NCI-H2029 treated with DMSO at 0.1 percent for 48 hours (cell line): ENCODE data around the gene TIPARP.
A peak's percentile ranks its signal among the peaks of the same experiment; 100 is the strongest.
"Not testable (repeated sequence)": the region's sequence is repeated elsewhere in the genome, so short reads cannot be mapped to it uniquely, and the experiment has no call there.

Experiments
- DNase-seq: peaks from one replicate; lab custom pipeline; 2025; lab: John Stamatoyannopoulos, UW

The TIPARP gene

DNA sequence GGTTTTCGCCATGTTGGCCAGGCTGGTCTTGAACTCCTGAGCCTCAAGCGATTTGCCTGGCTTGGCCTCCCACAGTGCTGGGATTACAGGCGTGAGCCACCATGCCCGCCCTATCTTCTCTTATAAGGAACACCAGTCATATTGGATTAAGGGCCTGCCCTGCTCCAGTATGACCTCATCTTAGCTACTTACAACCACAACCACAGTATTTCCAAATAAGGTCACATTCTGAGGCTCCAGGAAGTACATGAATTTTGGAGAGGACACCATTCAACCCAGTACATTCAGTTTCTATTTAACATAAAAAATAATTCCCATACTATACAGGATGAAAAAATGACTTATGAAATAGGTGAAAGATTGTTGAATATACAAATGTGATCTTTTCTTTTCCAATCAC is 37.6 kb downstream of the TIPARP start:
- DNase-seq, result not testable (repeated sequence)

DNA sequence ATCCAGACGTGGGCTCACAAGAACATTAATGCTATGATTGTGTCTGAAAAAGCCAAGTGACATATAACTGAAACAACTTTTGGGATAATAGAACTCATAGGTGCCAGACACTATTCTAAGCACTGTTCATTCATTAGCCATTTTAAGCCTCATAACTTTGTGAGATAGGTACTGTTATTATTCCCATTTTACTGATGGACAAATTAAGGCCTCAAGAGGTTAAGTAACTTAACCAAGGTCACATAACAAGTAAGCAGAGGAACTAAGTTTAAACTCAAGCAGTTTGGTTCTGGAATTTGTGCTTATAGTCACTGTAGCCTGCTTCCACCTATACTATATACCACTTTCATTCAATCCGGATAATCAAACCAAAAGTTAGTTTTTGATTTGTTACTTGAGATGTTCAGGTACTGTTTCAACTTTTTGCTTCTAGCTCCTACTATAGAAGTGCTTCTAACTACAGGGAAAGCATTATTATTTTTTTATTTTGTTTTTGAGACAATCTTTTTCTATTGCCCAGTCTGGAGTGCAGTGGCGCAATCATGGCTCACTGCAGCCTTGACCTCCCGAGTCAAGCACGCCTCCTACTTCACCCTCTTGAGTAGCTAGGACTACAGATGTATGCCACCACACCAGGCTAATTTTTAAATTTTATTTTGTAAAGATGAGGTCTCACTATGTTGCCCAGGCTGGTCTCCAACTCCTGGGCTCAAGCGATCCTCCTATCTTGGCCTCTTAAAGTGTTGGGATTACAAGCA is 41.9 kb downstream of the TIPARP start:
- no peak for DNase-seq

DNA sequence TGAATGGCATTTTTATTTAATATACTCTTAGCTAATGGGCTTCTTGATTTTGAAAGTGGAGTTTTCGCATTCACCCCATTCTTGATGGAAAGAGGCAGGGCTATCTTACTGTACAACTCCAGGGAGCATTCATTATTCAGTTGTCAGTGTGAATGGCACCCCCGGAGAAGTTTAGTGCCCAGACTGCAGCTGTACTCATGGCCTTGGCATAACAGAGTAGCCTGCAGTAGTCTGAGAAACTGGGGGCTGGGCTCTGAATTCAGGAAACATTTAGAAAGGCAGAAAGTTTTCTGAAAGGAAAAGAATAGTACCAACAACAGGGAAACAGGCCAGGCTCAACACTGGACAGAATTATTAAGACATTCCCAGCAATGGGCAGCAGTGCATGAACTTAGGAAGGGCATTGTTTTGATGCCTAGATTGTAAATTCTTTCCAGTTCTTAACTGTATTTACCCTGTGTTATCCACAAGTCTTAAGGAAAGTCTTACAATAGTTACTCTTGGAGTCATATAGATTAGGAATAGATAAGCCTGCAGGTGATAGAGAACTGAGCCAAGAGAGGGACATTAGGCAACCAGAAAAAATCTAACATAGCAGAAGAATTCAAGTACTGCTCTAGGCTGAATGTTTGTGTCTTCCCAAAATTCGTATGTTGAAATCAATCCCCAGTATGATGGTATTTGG is 44.4 kb downstream of the TIPARP start:
- no peak for DNase-seq

DNA sequence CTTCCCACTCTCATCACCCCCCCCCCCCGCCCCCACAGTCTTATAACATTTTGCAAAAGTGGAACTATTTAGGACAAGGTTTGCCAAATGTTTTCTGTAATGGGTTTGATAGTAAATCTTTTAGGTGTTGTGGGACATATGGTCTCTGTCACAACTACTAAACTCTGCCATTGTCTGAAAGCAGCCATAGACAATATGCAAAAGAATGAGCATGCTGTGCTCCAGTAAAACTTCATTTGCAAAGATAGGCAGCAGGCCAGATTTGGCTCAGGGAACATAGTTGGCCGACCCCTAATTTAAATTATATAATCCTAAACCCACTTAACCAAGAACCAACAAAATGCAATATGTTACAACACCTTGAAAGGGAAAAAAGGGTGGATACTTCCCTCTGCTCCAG is 46.4 kb downstream of the TIPARP start:
- no peak for DNase-seq

DNA sequence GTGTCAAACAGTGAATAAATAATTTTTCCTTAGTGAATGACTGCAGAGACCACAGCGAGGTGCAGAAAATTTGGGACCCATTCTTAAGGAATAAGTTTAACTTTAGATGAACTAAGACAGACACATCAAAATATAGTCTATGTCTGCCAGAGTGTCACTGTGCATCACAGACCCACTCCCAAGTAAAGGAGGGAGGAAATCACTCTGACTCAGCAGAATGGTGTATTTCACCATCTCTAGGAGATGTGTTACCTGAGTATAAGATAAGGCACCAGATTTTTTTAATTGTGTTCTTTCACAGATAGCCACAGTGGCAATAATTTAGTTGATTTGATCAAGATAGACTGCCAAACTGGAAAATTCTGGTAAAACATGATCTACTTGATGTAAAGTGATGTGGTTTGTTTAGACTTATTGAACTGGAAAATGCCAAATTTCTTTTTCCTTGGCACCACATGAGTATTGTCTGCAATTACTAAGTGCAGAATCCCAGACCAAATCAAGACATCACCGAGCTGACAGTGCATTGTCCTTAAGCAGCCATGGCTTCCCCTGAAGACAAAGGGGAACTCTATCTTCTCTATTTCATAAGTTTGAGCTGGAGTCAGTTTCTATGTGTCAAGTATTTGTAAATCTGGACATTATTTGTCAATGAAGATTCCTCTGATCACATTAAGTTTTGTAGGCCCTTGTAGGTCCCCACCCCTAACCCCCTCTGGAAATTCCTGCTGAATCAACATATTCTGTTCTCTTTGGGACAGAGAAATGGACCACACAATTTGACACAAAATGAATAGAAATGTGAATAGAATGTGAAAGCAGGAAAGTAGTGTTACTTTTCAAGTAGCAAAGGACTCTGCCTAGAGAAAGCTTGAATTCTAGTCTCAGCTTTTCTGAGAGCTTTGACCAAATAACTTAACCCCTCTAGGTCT is 47.6 kb downstream of the TIPARP start:
- no peak for DNase-seq

DNA sequence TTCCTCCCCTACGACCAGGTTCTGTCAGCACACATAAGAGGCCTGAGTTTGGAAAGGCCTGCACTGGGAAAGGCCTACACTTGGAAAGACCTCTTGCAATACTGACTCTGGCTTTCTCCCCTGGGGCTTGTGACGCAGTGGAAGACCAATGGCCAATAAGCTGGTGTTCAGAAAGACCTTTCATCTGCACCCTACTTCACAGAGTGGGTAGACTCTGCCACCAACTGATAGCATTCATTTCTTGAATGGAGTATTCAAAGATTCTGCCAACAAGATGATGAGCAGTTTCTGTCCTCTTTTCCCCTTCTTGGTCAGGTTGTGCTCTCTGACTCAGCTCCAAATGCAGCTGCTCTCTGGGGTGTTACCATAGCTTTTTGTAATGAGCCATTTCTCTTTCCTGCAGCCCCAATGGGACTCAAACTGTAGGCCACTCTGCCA is 48.8 kb downstream of the TIPARP start:
- no peak for DNase-seq

DNA sequence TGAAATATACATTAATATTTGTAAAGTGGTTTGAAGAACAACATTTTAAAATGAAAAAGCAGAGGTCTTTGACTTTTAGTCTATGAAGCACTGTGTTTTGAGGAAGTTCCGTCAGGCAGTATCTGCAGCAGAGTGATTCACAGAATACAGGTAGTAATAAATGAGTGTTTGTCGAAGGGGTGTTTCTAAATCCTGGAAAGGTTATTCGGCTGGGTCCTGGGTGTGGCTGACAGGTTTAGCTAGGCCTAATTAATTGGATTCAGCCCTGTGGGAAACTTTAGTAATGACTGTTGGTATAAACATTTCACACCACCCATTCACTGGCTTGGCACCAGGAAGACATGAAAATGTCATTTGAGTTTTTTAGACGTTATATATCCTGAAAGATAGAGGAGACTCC is 51.3 kb downstream of the TIPARP start:
- DNase-seq, result no peak

DNA sequence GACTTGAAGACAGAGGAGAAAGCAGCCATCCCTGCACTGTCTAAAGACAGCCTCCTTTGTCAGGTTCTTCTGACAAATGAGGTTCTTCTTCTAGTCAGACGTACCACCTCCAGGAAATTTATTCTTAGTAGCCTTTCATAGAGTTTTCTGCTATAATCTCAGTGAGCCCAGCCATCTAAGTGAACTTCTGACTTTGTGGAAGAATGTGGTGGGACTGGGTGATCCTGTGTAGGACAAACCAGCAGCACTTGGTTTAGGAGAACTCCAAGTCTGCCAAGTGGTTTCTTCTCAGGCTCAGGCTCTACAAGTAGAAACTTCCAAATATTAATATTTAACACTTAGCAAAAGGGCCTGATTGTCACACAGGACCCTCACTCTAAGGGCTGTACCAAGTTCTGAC is 52.1 kb downstream of the TIPARP start:
- DNase-seq, result no peak

DNA sequence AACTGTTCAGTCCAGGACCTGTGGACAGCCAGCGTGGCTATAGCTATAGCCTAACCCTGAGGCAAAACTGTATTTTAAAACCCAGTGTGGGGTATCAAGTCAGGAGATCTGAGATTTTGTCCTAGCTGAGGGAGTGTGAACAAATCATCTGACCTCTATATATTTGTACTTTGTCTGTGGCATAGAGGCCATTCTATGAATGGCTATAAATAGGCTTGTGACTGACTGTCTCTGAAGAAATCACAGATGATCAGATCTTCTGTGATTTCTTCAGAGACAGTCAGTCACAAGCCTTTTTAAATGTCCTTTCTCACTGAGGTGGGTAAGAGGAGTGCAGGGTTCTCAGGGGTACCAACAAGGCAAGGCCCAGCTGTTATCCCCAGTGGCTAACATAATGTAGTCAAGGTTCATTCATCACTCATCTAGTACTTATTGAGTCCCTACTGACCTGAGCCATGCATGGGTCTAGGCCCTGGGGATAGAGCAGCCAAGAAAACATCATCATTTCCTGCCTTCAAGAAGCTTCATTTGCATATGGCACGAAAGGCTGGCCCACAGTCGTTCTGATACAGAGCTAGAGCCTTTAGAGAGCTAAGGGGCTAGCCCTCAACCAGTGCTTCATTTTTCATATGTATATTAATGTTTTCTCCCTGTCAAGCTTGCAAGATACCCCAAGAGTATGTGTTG is 53.3 kb downstream of the TIPARP start:
- peak; percentile 9 for DNase-seq

DNA sequence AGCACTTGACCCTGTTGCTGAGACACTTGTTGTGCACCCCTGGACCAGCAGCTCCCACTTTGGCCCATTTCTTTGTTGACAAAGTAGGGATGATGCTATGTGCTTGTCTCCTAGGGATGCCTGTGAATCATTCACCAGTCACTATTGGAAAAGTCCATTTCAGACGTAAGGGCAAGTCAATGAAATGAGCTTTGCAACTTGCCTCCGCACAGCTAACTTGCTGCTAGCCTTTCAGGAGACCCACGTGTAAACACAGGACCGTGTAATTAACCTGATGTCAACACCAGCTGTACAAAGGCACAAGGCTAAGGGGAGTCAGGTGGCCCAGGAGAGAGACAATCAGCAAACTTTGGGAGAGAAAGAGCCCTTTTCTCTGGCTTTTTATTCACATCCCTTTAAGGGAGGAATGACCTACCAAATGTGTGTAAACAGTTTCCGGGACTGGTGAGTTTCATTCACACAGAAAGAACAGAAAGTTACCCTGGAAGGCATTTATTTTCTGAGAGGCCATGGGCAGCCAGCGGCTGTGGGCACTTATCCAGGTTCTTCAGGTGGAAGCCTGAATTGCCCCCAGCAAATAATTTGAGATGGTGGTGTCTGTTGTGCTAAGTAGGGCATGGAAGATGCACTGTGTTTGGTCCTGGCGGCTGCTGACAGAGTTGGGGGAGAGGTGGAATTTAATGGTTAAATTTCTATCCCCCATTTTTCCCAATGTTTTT is 54.0 kb downstream of the TIPARP start:
- DNase-seq, result peak; percentile 45

DNA sequence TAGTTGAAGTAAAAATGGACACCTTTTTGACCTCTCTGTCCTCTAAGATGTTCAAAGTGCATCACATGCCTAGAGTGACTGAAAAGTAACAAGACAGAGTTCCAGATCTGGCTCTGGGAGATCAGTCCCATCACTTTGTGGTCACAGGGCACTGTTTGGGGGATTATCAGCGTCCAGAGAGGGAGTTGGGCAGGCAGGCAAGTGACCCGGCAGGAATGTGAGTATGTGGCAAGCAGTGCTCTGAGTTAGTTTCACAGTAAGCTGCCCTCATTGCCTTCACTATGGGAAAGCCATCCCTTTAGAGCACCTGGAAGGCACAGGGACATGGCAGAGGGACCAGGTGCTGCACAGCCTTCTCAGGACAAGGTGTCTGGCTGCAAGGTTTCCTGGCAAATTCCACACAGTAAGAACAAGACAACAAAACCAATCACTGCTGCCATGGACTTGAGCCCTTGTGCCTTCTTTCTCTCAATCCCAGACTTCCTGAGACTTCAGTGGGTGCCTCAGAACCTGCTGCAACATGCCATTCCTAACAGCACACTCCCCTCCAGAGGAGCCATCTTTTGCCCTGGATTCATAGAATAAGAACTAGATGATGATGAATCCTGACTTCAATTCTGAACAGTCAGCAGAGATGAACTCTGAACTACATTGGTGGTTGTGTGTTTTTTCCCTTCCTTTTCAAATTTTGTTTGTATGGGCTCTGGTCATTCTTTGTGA is 55.2 kb downstream of the TIPARP start:
- no peak for DNase-seq

DNA sequence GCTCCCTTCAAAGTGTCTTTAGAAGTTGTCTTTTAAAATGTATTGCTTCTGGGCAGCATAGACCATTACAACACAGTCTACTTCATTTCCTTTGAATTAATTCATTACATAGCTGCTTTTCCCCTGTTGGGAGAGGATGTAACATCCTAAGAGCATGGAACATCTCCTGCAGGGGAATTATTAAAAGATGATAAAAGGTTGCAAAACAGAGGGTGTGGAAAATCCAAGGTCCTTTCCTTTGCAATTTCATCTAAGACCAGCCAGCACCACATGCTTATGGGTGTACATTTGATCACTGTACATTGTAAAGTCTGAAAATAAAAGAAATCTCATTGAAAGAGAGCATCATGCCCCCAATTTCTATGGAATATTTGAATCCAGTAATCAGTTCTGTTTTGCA is 57.4 kb downstream of the TIPARP start:
- no peak for DNase-seq

DNA sequence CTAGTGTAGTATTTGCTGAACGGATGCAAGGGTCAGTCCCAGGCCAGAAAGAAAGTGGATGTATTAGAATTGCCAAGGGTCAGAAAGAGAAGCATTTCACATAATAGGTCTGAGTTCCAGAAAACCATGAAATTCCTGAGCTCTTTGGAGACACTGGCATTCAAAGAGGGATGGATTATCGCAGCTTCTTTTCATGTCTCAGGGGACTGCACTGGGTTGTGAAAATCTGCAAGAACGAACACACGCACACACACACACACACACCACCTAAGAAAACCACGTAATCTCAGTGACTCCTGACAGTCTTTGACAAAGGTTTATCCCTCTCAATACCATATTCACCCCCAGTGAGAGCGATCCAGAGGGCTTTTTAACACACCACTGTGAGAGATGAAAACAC is 57.9 kb downstream of the TIPARP start:
- no peak for DNase-seq

DNA sequence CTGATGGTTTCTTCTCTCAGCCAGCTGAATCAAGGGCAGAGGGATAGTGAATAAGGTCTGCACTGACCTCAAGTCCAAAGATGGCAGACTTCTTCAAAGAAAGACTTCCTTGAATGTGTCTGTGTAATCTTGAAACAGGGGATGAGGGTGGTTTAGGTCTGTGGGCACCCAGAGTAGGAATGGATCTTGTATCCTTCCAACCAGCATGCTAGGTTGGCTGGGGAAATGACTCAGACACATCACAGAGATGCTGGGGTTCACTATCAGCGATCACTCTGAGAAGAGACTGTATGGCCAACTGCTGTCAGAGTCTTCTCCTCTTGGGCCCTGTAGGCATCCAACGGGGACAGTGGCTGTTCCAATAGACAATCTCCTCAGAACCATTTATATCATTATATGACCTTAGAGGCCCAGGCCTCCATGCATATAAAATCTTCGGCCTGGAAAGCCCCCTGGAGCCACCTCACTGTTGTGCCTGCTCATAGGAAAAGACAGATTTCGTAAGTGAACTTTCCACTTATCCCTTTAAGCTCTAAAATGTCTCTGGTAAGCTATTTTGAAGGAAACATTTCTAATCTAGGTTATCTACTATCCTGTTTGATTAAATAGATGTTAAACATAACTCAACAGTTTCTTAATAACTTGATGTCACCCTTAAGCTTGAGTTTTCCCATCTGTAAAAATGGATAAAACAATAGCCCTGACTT is 58.5 kb downstream of the TIPARP start:
- no peak for DNase-seq

DNA sequence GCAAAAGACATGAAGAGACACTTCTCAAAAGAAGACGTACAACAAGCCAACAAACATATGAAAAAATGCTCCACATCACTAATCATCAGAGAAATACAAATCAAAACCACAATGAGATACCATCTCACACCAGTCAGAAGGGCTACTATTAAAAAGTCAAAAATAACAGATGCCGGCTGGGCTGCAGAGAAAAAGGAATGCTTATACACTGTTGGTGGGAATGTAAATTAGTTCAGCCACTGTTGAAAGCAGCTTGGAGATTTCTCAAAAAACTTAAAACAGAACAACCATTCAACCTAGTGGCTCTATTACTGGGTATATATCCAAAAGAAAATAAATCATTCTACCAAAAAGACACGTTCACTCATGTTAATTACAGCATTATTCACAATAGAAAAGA is 60.3 kb downstream of the TIPARP start:
- DNase-seq, result not testable (repeated sequence)

DNA sequence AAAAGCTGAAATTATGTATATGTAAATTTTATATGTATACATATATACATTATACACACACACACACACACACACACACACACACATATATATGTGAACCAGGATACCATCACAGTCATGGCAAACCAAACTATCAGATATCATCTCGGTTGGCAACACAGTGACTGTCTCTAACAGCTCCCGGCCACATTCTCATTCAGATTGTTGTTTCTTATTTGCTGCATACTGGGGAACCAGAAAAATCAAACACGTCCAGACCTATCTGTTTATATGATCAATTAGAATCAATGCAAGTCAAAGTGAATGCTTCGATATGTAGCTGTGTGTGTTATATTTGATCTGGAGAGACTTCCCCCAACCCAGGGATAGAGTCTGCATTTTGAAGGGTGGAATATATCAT is 61.1 kb downstream of the TIPARP start:
- DNase-seq, result no peak

DNA sequence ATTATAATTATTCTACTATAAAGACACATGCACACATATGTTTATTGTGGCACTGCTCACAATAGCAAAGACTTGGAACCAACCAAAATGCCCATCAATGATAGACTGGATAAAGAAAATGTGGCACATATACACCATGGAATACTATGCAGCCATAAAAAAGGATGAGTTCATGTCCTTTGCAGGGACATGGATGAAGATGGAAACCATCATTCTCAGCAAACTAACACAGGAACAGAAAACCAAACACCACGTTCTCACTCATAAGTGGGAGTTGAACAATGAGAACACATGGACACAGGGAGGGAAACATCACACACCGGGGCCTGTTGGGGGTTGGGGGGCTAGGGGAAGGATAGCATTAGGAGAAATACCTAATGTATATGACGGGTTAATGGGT is 62.7 kb downstream of the TIPARP start:
- DNase-seq, result not testable (repeated sequence)

DNA sequence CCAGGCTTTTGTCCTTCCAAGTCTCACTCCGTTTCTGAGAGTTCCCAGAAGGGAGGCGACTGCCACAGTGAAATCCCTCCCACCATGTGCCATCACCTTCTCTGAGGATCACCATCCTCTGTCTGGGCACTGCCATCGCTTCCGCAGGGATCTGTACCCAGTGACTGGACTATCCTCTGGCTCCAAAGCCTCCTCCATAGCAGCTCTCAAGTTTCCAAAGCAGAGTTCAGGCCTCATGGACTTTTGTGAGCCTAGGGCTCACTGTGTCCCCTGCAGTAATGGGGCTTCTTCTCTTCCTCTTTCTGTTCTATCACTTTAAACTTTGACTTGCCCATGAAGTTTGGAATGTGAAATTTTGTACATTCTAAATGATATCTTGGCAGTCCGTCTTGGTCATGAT is 63.9 kb downstream of the TIPARP start:
- DNase-seq, result no peak

DNA sequence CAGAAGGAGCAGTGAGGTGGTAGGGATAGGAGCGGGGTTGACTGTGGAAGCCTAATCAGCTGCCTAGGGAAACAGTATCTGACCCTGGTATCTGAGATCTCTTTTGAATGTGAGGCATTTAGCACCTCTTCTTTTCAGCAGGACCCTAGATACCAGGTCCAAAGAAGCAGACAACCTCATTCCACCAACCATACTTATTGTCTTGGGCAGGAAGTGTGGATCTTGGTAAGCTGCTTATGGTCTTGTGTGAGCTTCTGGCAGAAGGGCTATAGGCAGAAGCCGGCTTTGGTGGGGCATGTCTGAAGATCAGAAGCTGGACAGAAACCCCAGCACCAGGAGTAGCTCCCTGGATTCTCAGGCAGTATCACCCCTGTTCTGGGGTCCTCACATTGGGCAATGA is 65.6 kb downstream of the TIPARP start:
- DNase-seq, result no peak

DNA sequence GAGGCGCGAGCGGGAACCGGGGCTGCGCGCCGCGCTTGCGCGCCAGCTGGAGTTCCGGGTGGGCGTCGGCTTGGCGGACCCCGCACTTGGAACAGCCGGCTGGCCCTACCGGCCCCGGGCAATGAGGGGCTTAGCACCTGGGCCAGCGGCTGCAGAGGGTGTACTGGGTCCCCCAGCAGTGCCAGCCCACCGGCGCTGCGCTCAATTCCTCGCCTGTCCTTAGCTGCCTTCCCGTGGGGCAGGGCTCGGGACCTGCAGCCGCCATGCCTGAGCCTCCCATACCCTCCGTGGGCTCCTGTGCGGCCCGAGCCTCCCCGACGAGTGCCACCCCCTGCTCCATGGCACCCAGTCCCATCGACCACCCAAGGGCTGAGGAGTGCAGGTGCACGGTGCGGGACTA is 66.2 kb downstream of the TIPARP start:
- DNase-seq, result not testable (repeated sequence)
